K562 (cell line): Measurements from ENCODE around the gene DLGAP3.

Experiments used
- CEBPB ChIP-seq: fragments of 450-650 bp; IDR thresholded peaks from 2 replicates; pipeline ENCODE4 v1.6.1; 2016; ENCODE audit warnings: missing genetic modification characterization, missing compliant biosample characterization
- CTCF ChIP-seq, 3 experiments: IDR thresholded peaks in 2 of 3; conservative IDR thresholded peaks in 1 of 3; 2 replicates each; pipeline ENCODE4 v1.5.1; 2011 to 2012; ENCODE audit warnings: low read length in 3 of 3, mild to moderate bottlenecking in 3 of 3, control low read depth in 2 of 3, improper control_type of control experiment in 1 of 3, inconsistent platforms in 1 of 3, low read depth in 1 of 3, mixed read lengths in 1 of 3, moderate library complexity in 1 of 3; ENCODE audit not compliant: insufficient read depth in 2 of 3
- NCOA1 ChIP-seq: fragments of 450-650 bp; IDR thresholded peaks from 2 replicates; pipeline ENCODE4 v1.6.1; 2016; ENCODE audit warnings: low read depth
- RFX5 ChIP-seq: IDR thresholded peaks from 2 replicates; pipeline ENCODE4 v1.6.1; 2011; ENCODE audit warnings: low read depth, mild to moderate bottlenecking, improper control_type of control experiment, low read length

GRCh38 chr1:34946211-34946610, 16.8 kb upstream of the DLGAP3 start:
- no peak for TF ChIP-seq RFX5
- TF ChIP-seq CTCF (IDR thresholded peaks at IDR 0.05 in 2 of 3, conservative IDR thresholded peaks at IDR 0.05 in 1 of 3; ENCODE audit: insufficient read depth in 2 of 3, low read depth in 1 of 3, low read length in 3 of 3), result no peak
- TF ChIP-seq CEBPB (tag), result peak; percentile 49; the same call in 1 of the 2 replicates
- no peak for TF ChIP-seq NCOA1
